HepG2 (cell line): Measurements from ENCODE around the gene TSEN54. TPM values are rescaled to one million over a fixed set of nuclear protein-coding genes. Genes with fewer than 3 reads are reported as not detected.

Experiments used
- ELK4 ChIP-seq: sonication (generic); formaldehyde crosslinking; IDR thresholded peaks from 2 replicates; pipeline ENCODE4 v1.9.0; 2021; ENCODE audit warnings: missing genetic modification reagents, borderline replicate concordance
- HES4 ChIP-seq: sonication (generic); formaldehyde crosslinking; IDR thresholded peaks from 2 replicates; pipeline ENCODE4 v1.9.0; 2021; ENCODE audit warnings: mild to moderate bottlenecking, missing genetic modification reagents, borderline replicate concordance
- HMGXB4 ChIP-seq, 2 experiments: sonication (generic) in 1 of 2; formaldehyde crosslinking in 1 of 2; IDR thresholded peaks; 2 replicates each; pipeline versions ENCODE4 v1.4.0 to v1.6.1; 2018 to 2020; ENCODE audit warnings: missing genetic modification reagents in 2 of 2, borderline replicate concordance in 1 of 2, low read depth in 1 of 2, mild to moderate bottlenecking in 1 of 2, missing biosample characterization in 1 of 2
- ISX ChIP-seq: sonication (generic); formaldehyde crosslinking; conservative IDR thresholded peaks from 2 replicates; pipeline ENCODE4 v1.5.0; 2020; ENCODE audit warnings: missing genetic modification reagents
- MAF1 ChIP-seq: sonication (generic); formaldehyde crosslinking; IDR thresholded peaks from 2 replicates; pipeline ENCODE4 v1.5.0; 2020; ENCODE audit warnings: missing genetic modification reagents, borderline replicate concordance
- MAX ChIP-seq: IDR thresholded peaks from 2 replicates; pipeline ENCODE4 v1.6.1; 2012; ENCODE audit warnings: inconsistent platforms
- MNT ChIP-seq: fragments of 450-650 bp; IDR thresholded peaks from 2 replicates; pipeline ENCODE4 v1.6.1; 2016
- RARA ChIP-seq: IDR thresholded peaks from 2 replicates; pipeline ENCODE4 v1.6.1; 2016; ENCODE audit warnings: missing genetic modification reagents, missing compliant biosample characterization
- RNF219 ChIP-seq: sonication (generic); formaldehyde crosslinking; IDR thresholded peaks from 2 replicates; pipeline ENCODE4 v1.5.0; 2020; ENCODE audit warnings: mild to moderate bottlenecking, missing genetic modification reagents
- RXRB ChIP-seq: IDR thresholded peaks from 2 replicates; pipeline ENCODE4 v1.6.1; 2016; ENCODE audit warnings: borderline replicate concordance, missing genetic modification reagents, missing compliant biosample characterization
- SIN3A ChIP-seq: IDR thresholded peaks from 2 replicates; pipeline ENCODE4 v1.6.1; 2011; ENCODE audit warnings: low read depth, mild to moderate bottlenecking, control low read depth, low read length, borderline replicate concordance
- SIN3B ChIP-seq: fragments of 150-350 bp; IDR thresholded peaks from 2 replicates; pipeline ENCODE4 v1.6.1; 2014; ENCODE audit warnings: low read length
- TERF1 ChIP-seq: sonication (generic); formaldehyde crosslinking; IDR thresholded peaks from 2 replicates; pipeline ENCODE4 v1.8.0; 2022; ENCODE audit warnings: mild to moderate bottlenecking, missing genetic modification reagents, moderate library complexity
- THAP7 ChIP-seq: sonication (generic); formaldehyde crosslinking; IDR thresholded peaks from 2 replicates; pipeline ENCODE4 v1.8.1; 2023; ENCODE audit warnings: mild to moderate bottlenecking, missing genetic modification reagents
- U2AF2 ChIP-seq: fragments of 200-400 bp; formaldehyde crosslinking; IDR thresholded peaks from 2 replicates; pipeline ENCODE4 v1.6.1; 2017; ENCODE audit warnings: low read depth, mild to moderate bottlenecking, low read length
- ZGPAT ChIP-seq: IDR thresholded peaks from 2 replicates; pipeline ENCODE4 v1.6.1; 2016; ENCODE audit warnings: mild to moderate bottlenecking
- ZMYM2 ChIP-seq: sonication (generic); formaldehyde crosslinking; IDR thresholded peaks from 2 replicates; pipeline ENCODE4 v1.8.0; 2022; ENCODE audit warnings: mild to moderate bottlenecking, missing genetic modification reagents
- ZNF225 ChIP-seq: sonication (generic); formaldehyde crosslinking; IDR thresholded peaks from 2 replicates; pipeline ENCODE4 v1.4.0; 2020; ENCODE audit warnings: mild to moderate bottlenecking, missing genetic modification reagents
- ZNF580 ChIP-seq: IDR thresholded peaks from 2 replicates; pipeline ENCODE4 v1.6.1; 2016; ENCODE audit warnings: low read depth, borderline replicate concordance
- polyA plus RNA-seq, 8 experiments: library from polyadenylated mRNA; depleted of rRNA in 3 of 8; stranded (reverse) in 7 of 8; unstranded in 1 of 8; fragments of >200 nt; fragmentation: Illumina TruSeq in 4 of 8; extraction: Trizol in 4 of 8; gene quantifications; 2 replicates each; pipeline versions ENCODE4 v1.2.1 to v1.2.3, GENCODE V29; 2011 to 2016; ENCODE audit warnings: low read depth in 4 of 8, missing spikeins in 1 of 8, mixed read lengths in 1 of 8; ENCODE audit not compliant: insufficient read depth in 1 of 8
- total RNA-seq, 5 experiments: library from RNA; depleted of rRNA; stranded (reverse); fragments of >200 nt; fragmentation: Illumina TruSeq; extraction: Trizol; gene quantifications; 2 replicates each; pipeline ENCODE4 v1.2.3, GENCODE V29; 2016; ENCODE audit warnings: low read depth in 1 of 5

Gene TSEN54
- total and polyA plus RNA-seq, 2 of the 13 experiments (the other 11 are each of a cell fraction or from before 2014, with no cell fraction given): 62.9 to 63.3 TPM

GRCh38 chr17:75516255-75516618 is at the start of gene TSEN54 (continued):
- TF ChIP-seq ZNF580 (no peak), U2AF2 (no peak), RARA (CRISPR knock-in tag) (no peak; the same call in 1 of the 2 replicates), HMGXB4 (CRISPR knock-in tag; IDR thresholded peaks at IDR 0.05; ENCODE audit: borderline replicate concordance in 1 of 2, low read depth in 1 of 2) (peak in 1 of 2 experiments; percentile 51; a peak in 1 of 4 replicates), THAP7 (CRISPR knock-in tag) (no peak), RXRB (CRISPR knock-in tag) (no peak), SIN3B (no peak), ZMYM2 (no peak; the same call in 1 of the 2 replicates), ZNF225 (CRISPR knock-in tag) (no peak), HES4 (CRISPR knock-in tag) (peak; percentile 95), ELK4 (CRISPR knock-in tag) (0 out of 2 replicates have a peak, but pooled peaks have one; percentile 15), ZGPAT (CRISPR knock-in tag) (no peak), MNT (no peak), TERF1 (CRISPR knock-in tag) (no peak), RNF219 (CRISPR knock-in tag) (0 out of 2 replicates have a peak, but pooled peaks have one; percentile 94), MAX (peak; percentile 69; the same call in 1 of the 2 replicates), ISX (CRISPR knock-in tag) (no peak), MAF1 (CRISPR knock-in tag) (no peak), SIN3A (peak; percentile 28; the same call in 1 of the 2 replicates)
